ENCODE measurements around the gene MVB12B. TPM values are rescaled to one million over a fixed set of nuclear protein-coding genes. Genes with fewer than 3 reads are reported as not detected.
A peak's percentile ranks its signal among the peaks of the same experiment; 100 is the strongest.

MVB12B gene
- total and polyA plus RNA-seq, 8 donors = 19.9 to 25.3 (median 22.8) TPM

DNA sequence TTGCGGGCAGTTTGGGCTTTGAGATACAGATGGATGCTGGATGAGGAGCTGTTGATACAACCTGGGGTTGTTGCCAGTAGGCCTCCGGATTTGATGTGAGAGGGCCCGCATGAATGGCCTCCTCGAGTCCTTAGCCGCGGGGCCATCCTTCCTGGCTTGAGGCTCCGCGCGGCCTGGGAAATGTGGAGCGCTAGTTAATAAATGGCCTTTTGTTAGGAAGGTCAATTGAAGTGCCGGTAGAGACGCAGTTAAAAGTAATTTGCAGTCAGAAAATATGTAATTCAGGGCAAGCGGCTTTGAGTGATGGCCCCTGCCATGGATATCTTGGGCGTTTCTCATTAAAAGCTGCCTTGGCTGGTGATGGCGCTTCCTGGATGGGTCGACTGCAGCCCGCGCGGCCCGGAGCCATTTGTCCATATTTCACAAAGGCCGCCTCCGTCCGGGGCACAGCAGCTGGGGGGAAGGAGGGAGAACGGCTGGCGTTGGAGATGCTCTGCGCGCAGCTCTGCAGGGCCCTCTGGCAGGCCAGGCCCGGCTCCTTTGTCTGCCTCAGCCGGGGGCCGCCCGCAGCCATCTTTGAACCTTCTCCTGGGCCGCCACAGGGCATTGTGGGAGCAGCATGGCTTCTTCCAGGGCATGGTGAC, 11.2 kb downstream of the MVB12B start:
- peaks cover 0 to 25% of the 10 kb centered on the region in 2 donors for H3K36me3 ChIP-seq
- H3K27me3 ChIP-seq = no peaks in the 10 kb centered on the region
- no peak overlapping the region for H3K4me3 ChIP-seq
- H3K27ac ChIP-seq = peak overlapping the region in 1 of 2 donors; percentile 57
- TF ChIP-seq CTCF (IDR thresholded peaks at IDR 0.05) = no peak
- intact Hi-C loops (cut with DNase I) = no loop called here
- peaks cover 19 to 66% of the 10 kb centered on the region in 2 donors for H3K4me1 ChIP-seq
- ATAC-seq = no peak
- peak in 1 of 4 donors; percentile 45 for DNase-seq
- H3K9me3 ChIP-seq = no peaks in the 10 kb centered on the region

DNA sequence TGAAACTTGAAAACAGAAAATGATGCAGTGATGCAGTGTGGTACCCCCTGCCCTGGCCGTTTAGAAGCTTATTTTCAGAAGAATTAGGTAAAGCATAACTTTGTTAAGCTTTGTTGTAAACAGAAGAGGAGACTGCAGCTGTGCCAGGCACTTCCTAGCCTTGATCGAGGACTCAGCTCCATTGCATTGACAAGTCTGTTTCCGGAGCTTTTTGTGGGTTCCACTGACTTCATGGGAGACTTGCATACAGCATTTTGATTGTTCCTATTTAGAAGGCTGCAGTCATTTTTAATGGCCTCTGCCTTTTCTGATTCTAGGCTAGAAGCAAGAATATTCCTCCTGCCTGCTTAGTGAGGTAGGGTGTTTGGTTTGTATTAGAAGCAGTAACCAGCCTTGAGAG, 12.3 kb downstream of the MVB12B start:
- DNase-seq = no peak
- Histone ChIP-seq H3K4me3 (no peak overlapping the region), H3K36me3 (peaks cover 0 to 30% of the 10 kb centered on the region in 2 donors), H3K4me1 (peaks cover 19 to 59% of the 10 kb centered on the region in 2 donors), H3K27me3 (no peaks in the 10 kb centered on the region), H3K27ac (peak overlapping the region in 1 of 2 donors; percentile 57), H3K9me3 (no peaks in the 10 kb centered on the region)
- intact Hi-C loops (cut with DNase I) = no loop called here
- TF ChIP-seq CTCF (IDR thresholded peaks at IDR 0.05) = no peak
- no peak for ATAC-seq

- DNase-seq (no peak), ATAC-seq (no peak)
- intact Hi-C loops (cut with DNase I) = no loop called here
- Histone ChIP-seq H3K27me3 (no peaks in the 10 kb centered on the region), H3K36me3 (peaks cover 0 to 47% of the 10 kb centered on the region in 2 donors), H3K4me3 (no peak overlapping the region), H3K4me1 (peaks cover 9 to 34% of the 10 kb centered on the region in 2 donors), H3K9me3 (no peaks in the 10 kb centered on the region), H3K27ac (no peak overlapping the region)
- no peak for TF ChIP-seq CTCF (IDR thresholded peaks at IDR 0.05)
Observed at GRCh38 chr9:126341426-126341825, 14.8 kb downstream of the MVB12B start.

GRCh38 chr9:126341902-126342301, 15.3 kb downstream of the MVB12B start:
- H3K36me3 ChIP-seq = peaks cover 0 to 47% of the 10 kb centered on the region in 2 donors
- peaks cover 9 to 33% of the 10 kb centered on the region in 2 donors for H3K4me1 ChIP-seq
- intact Hi-C loops (cut with DNase I) = no loop called here
- no peak overlapping the region for H3K27ac ChIP-seq
- no peaks in the 10 kb centered on the region for H3K9me3 ChIP-seq
- no peaks in the 10 kb centered on the region for H3K27me3 ChIP-seq
- DNase-seq (no peak), ATAC-seq (no peak)
- H3K4me3 ChIP-seq = no peak overlapping the region
- TF ChIP-seq CTCF (IDR thresholded peaks at IDR 0.05) = no peak

GRCh38 chr9:126342621-126343031, 16.0 kb downstream of the MVB12B start:
- ATAC-seq = no peak
- no peaks in the 10 kb centered on the region for H3K9me3 ChIP-seq
- H3K27ac ChIP-seq = no peak overlapping the region
- no peak overlapping the region for H3K4me3 ChIP-seq
- peaks cover 0 to 47% of the 10 kb centered on the region in 2 donors for H3K36me3 ChIP-seq
- intact Hi-C loops (cut with DNase I) = no loop called here
- no peak for TF ChIP-seq CTCF (IDR thresholded peaks at IDR 0.05)
- no peak for DNase-seq
- no peaks in the 10 kb centered on the region for H3K27me3 ChIP-seq
- H3K4me1 ChIP-seq = peaks cover 9 to 33% of the 10 kb centered on the region in 2 donors

All from left lung (tissue), 10 donors.